ENCODE measurements around the gene KPNA2.

Gene KPNA2

GRCh38 chr17:68096111-68096510 lies 60.6 kb downstream of the KPNA2 start:
- no peak overlapping the region for H3K27ac Mint-ChIP-seq
- no peaks in the 10 kb centered on the region for H3K36me3 Mint-ChIP-seq
- H3K4me1 Mint-ChIP-seq, result peaks cover 3% of the 10 kb centered on the region
- no peak overlapping the region for H3K4me3 Mint-ChIP-seq
- no peaks in the 10 kb centered on the region for H3K9me3 Mint-ChIP-seq
- ATAC-seq, result no peak
- no peaks in the 10 kb centered on the region for H3K27me3 Mint-ChIP-seq

All from stimulated activated memory B cell treated with anti-CD40 and anti-IgM and Interleukin-4, amounts not matched to agents 10 μg/mL and 1 μg/mL and 100 μg/mL, for 72 hours (primary cell).